ENCODE data around the gene SF3A1. TPM values are rescaled to one million over a fixed set of nuclear protein-coding genes. Genes with fewer than 3 reads are reported as not detected.

SF3A1 gene
- total RNA-seq, 1 donor from 2014 or later: 193 TPM

GRCh38 chr22:30325065-30325720 is 31.5 kb downstream of the SF3A1 start:
- DNase-seq (ENCODE audit: low spot score): peak; percentile 57

GRCh38 chr22:30324014-30324730 is 32.5 kb downstream of the SF3A1 start:
- no peak for DNase-seq (ENCODE audit: low spot score)

- DNase-seq (ENCODE audit: low spot score): no peak
Observed at GRCh38 chr22:30323246-30323645, 33.4 kb downstream of the SF3A1 start.

GRCh38 chr22:30321461-30321860 is 35.2 kb downstream of the SF3A1 start:
- DNase-seq (ENCODE audit: low spot score): no peak

- no peak for DNase-seq (ENCODE audit: low spot score)
Observed at GRCh38 chr22:30320021-30320556, 36.6 kb downstream of the SF3A1 start.

- no peak for DNase-seq (ENCODE audit: low spot score)
Observed at GRCh38 chr22:30318799-30319419, 37.8 kb downstream of the SF3A1 start.

GRCh38 chr22:30317778-30318177 is 38.9 kb downstream of the SF3A1 start:
- no peak for DNase-seq (ENCODE audit: low spot score)

- no peak for DNase-seq (ENCODE audit: low spot score)
Observed at GRCh38 chr22:30315962-30316576, 40.6 kb downstream of the SF3A1 start.

GRCh38 chr22:30314915-30315314 is 41.8 kb downstream of the SF3A1 start:
- no peak for DNase-seq (ENCODE audit: low spot score)

GRCh38 chr22:30313527-30314363 is 42.9 kb downstream of the SF3A1 start:
- no peak for DNase-seq (ENCODE audit: low spot score)

- no peak for DNase-seq (ENCODE audit: low spot score)
Observed at GRCh38 chr22:30312053-30312452, 44.6 kb downstream of the SF3A1 start.

GRCh38 chr22:30310881-30311771 is 45.6 kb downstream of the SF3A1 start:
- peak; percentile 75 for DNase-seq (ENCODE audit: low spot score)

GRCh38 chr22:30309951-30310741 is 46.5 kb downstream of the SF3A1 start:
- no peak for DNase-seq (ENCODE audit: low spot score)

GRCh38 chr22:30308518-30309230 is 48.0 kb downstream of the SF3A1 start:
- no peak for DNase-seq (ENCODE audit: low spot score)

- no peak for DNase-seq (ENCODE audit: low spot score)
Observed at GRCh38 chr22:30308093-30308492, 48.6 kb downstream of the SF3A1 start.

GRCh38 chr22:30307041-30307574 is 49.6 kb downstream of the SF3A1 start:
- DNase-seq (ENCODE audit: low spot score): no peak

- DNase-seq (ENCODE audit: low spot score): no peak
Observed at GRCh38 chr22:30306627-30307011, 50.1 kb downstream of the SF3A1 start.

GRCh38 chr22:30305906-30306626 is 50.6 kb downstream of the SF3A1 start:
- DNase-seq (ENCODE audit: low spot score): no peak

Data from ureter (tissue), 1 donor.